Measurements from ENCODE around the gene KCNIP4. TPM values are rescaled to one million over a fixed set of nuclear protein-coding genes. Genes with fewer than 3 reads are reported as not detected.

The KCNIP4 gene
- total RNA-seq, 1 experiment from 2014 or later, result not detected

- H3K27me3 ChIP-seq (ENCODE audit: insufficient read depth, low read depth), result no peaks in the 10 kb centered on the region
- no peaks in the 10 kb centered on the region for H3K9me3 ChIP-seq (ENCODE audit: insufficient read depth, low read depth)
- DNase-seq, result no peak
- H3K4me3 ChIP-seq, result no peak overlapping the region
- H3K27ac ChIP-seq, result no peak overlapping the region
- BruUV-seq (replicated peaks), result no TSS peak
- no peaks in the 10 kb centered on the region for H4K20me1 ChIP-seq (ENCODE audit: insufficient read depth)
- H3K79me2 ChIP-seq (ENCODE audit: low read depth), result no peaks in the 10 kb centered on the region
- TF ChIP-seq CTCF (conservative IDR thresholded peaks at IDR 0.05), result no peak
- no peak overlapping the region for H3K4me2 ChIP-seq
- ChIA-PET POLR2A (ENCODE audit: unreplicated experiment) (no interaction called here), CTCF (no interaction called here)
- H3K36me3 ChIP-seq (ENCODE audit: low read depth), result no peaks in the 10 kb centered on the region
- intact Hi-C loops (cut with micrococcal nuclease; ENCODE audit: unreplicated experiment), result no loop called here
- H2AFZ ChIP-seq, result no peak overlapping the region
- no peaks in the 10 kb centered on the region for H3K9me2 ChIP-seq (ENCODE audit: insufficient read depth)
- H3F3A ChIP-seq (ENCODE audit: insufficient read depth, low read depth), result no peaks in the 10 kb centered on the region
- no peaks in the 10 kb centered on the region for H3K4me1 ChIP-seq (replicated peaks; ENCODE audit: insufficient read depth)
These were observed 99.5 kb downstream of the KCNIP4 start for GRCh38 chr4:21849077-21849476.

GRCh38 chr4:21848021-21848420 lies 100.6 kb downstream of the KCNIP4 start:
- Histone ChIP-seq H3K9me2 (ENCODE audit: insufficient read depth) (no peaks in the 10 kb centered on the region), H3K4me2 (no peak overlapping the region), H3K79me2 (ENCODE audit: low read depth) (no peaks in the 10 kb centered on the region), H4K20me1 (ENCODE audit: insufficient read depth) (no peaks in the 10 kb centered on the region), H3K9me3 (ENCODE audit: insufficient read depth, low read depth) (no peaks in the 10 kb centered on the region), H3F3A (ENCODE audit: insufficient read depth, low read depth) (no peaks in the 10 kb centered on the region), H3K4me3 (no peak overlapping the region), H3K36me3 (ENCODE audit: low read depth) (no peaks in the 10 kb centered on the region), H3K4me1 (replicated peaks; ENCODE audit: insufficient read depth) (no peaks in the 10 kb centered on the region), H3K27me3 (ENCODE audit: insufficient read depth, low read depth) (no peaks in the 10 kb centered on the region), H2AFZ (no peak overlapping the region), H3K27ac (no peak overlapping the region)
- POLR2A ChIA-PET (ENCODE audit: unreplicated experiment), result no interaction called here
- BruUV-seq (replicated peaks), result no TSS peak
- CTCF ChIA-PET, result no interaction called here
- no peak for DNase-seq
- intact Hi-C loops (cut with micrococcal nuclease; ENCODE audit: unreplicated experiment), result no loop called here
- TF ChIP-seq CTCF (conservative IDR thresholded peaks at IDR 0.05) (no peak), EZH2 (IDR thresholded peaks at IDR 0.05; ENCODE audit: low read depth) (no peak)

GRCh38 chr4:21845663-21846062 lies 102.9 kb downstream of the KCNIP4 start:
- Histone ChIP-seq H3K9me2 (ENCODE audit: insufficient read depth) (no peaks in the 10 kb centered on the region), H3K79me2 (ENCODE audit: low read depth) (no peaks in the 10 kb centered on the region), H3K4me1 (replicated peaks; ENCODE audit: insufficient read depth) (no peaks in the 10 kb centered on the region), H3K27ac (no peak overlapping the region), H3F3A (ENCODE audit: insufficient read depth, low read depth) (no peaks in the 10 kb centered on the region), H3K27me3 (ENCODE audit: insufficient read depth, low read depth) (no peaks in the 10 kb centered on the region), H2AFZ (no peak overlapping the region), H3K4me3 (no peak overlapping the region), H3K36me3 (ENCODE audit: low read depth) (no peaks in the 10 kb centered on the region), H3K4me2 (no peak overlapping the region), H3K9me3 (ENCODE audit: insufficient read depth, low read depth) (no peaks in the 10 kb centered on the region), H4K20me1 (ENCODE audit: insufficient read depth) (no peaks in the 10 kb centered on the region)
- no peak for DNase-seq
- TF ChIP-seq EZH2 (IDR thresholded peaks at IDR 0.05; ENCODE audit: low read depth) (no peak), CTCF (conservative IDR thresholded peaks at IDR 0.05) (no peak)
- ChIA-PET CTCF (no interaction called here), POLR2A (ENCODE audit: unreplicated experiment) (no interaction called here)
- intact Hi-C loops (cut with micrococcal nuclease; ENCODE audit: unreplicated experiment), result no loop called here
- no TSS peak for BruUV-seq (replicated peaks)
